ENCODE results near the gene NPAS4.

- TF ChIP-seq EZH2 (IDR thresholded peaks at IDR 0.05; ENCODE audit: low read length) (no peak), CTCF (optimal IDR thresholded peaks at IDR 0.05 in 1 of 3, IDR thresholded peaks at IDR 0.05 in 1 of 3, conservative IDR thresholded peaks at IDR 0.05 in 1 of 3; ENCODE audit: extremely low read depth in 1 of 3, insufficient read depth in 2 of 3, low read length in 3 of 3) (no peak)
These were observed 10.6 kb upstream of the NPAS4 start for GRCh38 chr11:66410191-66410590.
